K562 (cell line): ENCODE measurements around the gene MMP15. TPM values are rescaled to one million over a fixed set of nuclear protein-coding genes. Genes with fewer than 3 reads are reported as not detected.

Experiments used
- CC2D1A ChIP-seq: fragments of 450-650 bp; IDR thresholded peaks from 2 replicates; pipeline ENCODE4 v1.6.1; 2017; ENCODE audit warnings: mild to moderate bottlenecking
- CREB1 ChIP-seq, 2 experiments: sonication (generic) in 1 of 2; formaldehyde crosslinking in 1 of 2; IDR thresholded peaks; 2 replicates each; pipeline versions ENCODE4 v1.6.1 to v1.8.0; 2012 to 2022; ENCODE audit warnings: inconsistent platforms in 1 of 2, mild to moderate bottlenecking in 1 of 2, missing genetic modification reagents in 1 of 2, moderate library complexity in 1 of 2
- CSDE1 ChIP-seq, 2 experiments: fragments of 450-650 bp; IDR thresholded peaks; 2 replicates each; pipeline ENCODE4 v1.6.1; 2016; ENCODE audit warnings: mild to moderate bottlenecking in 1 of 2
- JUND ChIP-seq, 2 experiments: IDR thresholded peaks; 2 replicates in 1 of 2; 3 replicates in 1 of 2; pipeline ENCODE4 v1.6.1; 2011; ENCODE audit warnings: borderline replicate concordance in 2 of 2, low read depth in 2 of 2, low read length in 2 of 2, improper control_type of control experiment in 1 of 2, missing biosample characterization in 1 of 2, missing genetic modification characterization in 1 of 2, missing genetic modification reagents in 1 of 2
- MAX ChIP-seq: sonication (generic); formaldehyde crosslinking; IDR thresholded peaks from 2 replicates; pipeline ENCODE4 v1.9.0; 2022; ENCODE audit warnings: mild to moderate bottlenecking, missing genetic modification reagents
- NFE2L1 ChIP-seq: fragments of 450-650 bp; IDR thresholded peaks from 2 replicates; pipeline ENCODE4 v1.6.1; 2016; ENCODE audit warnings: missing genetic modification characterization, low read depth, mild to moderate bottlenecking, missing compliant biosample characterization, moderate library complexity, borderline replicate concordance
- NR2C2 ChIP-seq, 2 experiments: fragments of 200-800 bp in 1 of 2; sonication (Bioruptor generic) in 1 of 2; sonication (generic) in 1 of 2; formaldehyde crosslinking in 1 of 2; IDR thresholded peaks; 2 replicates each; pipeline versions ENCODE4 v1.6.1 to v1.8.0; 2016 to 2022; ENCODE audit warnings: mild to moderate bottlenecking in 1 of 2, missing compliant biosample characterization in 1 of 2, missing genetic modification characterization in 1 of 2, missing genetic modification reagents in 1 of 2
- RBBP5 ChIP-seq: fragments of 200-600 bp; sonication (generic); IDR thresholded peaks from 2 replicates; pipeline ENCODE4 v1.6.1; 2012; ENCODE audit warnings: borderline replicate concordance, mild to moderate bottlenecking, low read length, control low read depth, inconsistent platforms; ENCODE audit not compliant: insufficient read depth, poor library complexity, severe bottlenecking
- RBM22 ChIP-seq: fragments of 200-400 bp; formaldehyde crosslinking; IDR thresholded peaks from 2 replicates; pipeline ENCODE4 v1.6.1; 2018; ENCODE audit warnings: low read length, low read depth; ENCODE audit not compliant: poor library complexity, severe bottlenecking
- RCOR1 ChIP-seq, 2 experiments: IDR thresholded peaks; 2 replicates each; pipeline ENCODE4 v1.6.1; 2012; ENCODE audit warnings: low read depth in 2 of 2, low read length in 2 of 2, borderline replicate concordance in 1 of 2, improper control_type of control experiment in 1 of 2
- TAF1 ChIP-seq: IDR thresholded peaks from 2 replicates; pipeline ENCODE4 v1.6.1; 2011; ENCODE audit warnings: mild to moderate bottlenecking, low read length, moderate library complexity; ENCODE audit not compliant: insufficient read depth, control insufficient read depth, severe bottlenecking; ENCODE audit errors: extremely low read depth
- TARDBP ChIP-seq: fragments of 450-650 bp; IDR thresholded peaks from 2 replicates; pipeline ENCODE4 v1.6.1; 2016
- TBP ChIP-seq: optimal IDR thresholded peaks from 2 replicates; pipeline ENCODE3; 2011; ENCODE audit warnings: low read depth, low read length, improper control_type of control experiment
- ZNF197 ChIP-seq: fragments of 200-800 bp; sonication (Bioruptor generic); IDR thresholded peaks from 2 replicates; pipeline ENCODE4 v1.6.1; 2016; ENCODE audit warnings: low read depth, missing genetic modification characterization, missing compliant biosample characterization
- ZNF217 ChIP-seq: sonication (generic); formaldehyde crosslinking; IDR thresholded peaks from 2 replicates; pipeline ENCODE4 v1.8.0; 2022; ENCODE audit warnings: mild to moderate bottlenecking, missing genetic modification reagents
- ZNF830 ChIP-seq: fragments of 250-450 bp; sonication (Bioruptor Pico); IDR thresholded peaks from 2 replicates; pipeline ENCODE4 v1.5.0; 2021; ENCODE audit warnings: mild to moderate bottlenecking
- polyA plus RNA-seq, 8 experiments: library from polyadenylated mRNA; depleted of rRNA in 4 of 8; stranded (reverse) in 5 of 8; unstranded in 3 of 8; fragments of >200 nt; fragmentation: Nextera tagmentation in 2 of 8; fragmentation: Illumina TruSeq in 1 of 8; extraction: Ambion mirVana in 2 of 8; extraction: Trizol in 1 of 8; gene quantifications; 2 replicates each; pipeline versions ENCODE4 v1.2.1 to v1.2.3, GENCODE V29; 2011 to 2014; ENCODE audit warnings: inconsistent platforms in 1 of 8, missing spikeins in 1 of 8
- total RNA-seq, 7 experiments: library from RNA; depleted of rRNA in 6 of 7; stranded (reverse); fragments of >200 nt in 6 of 7; fragmentation: Illumina TruSeq in 2 of 7; extraction: Trizol in 2 of 7; gene quantifications; 2 replicates each; pipeline versions ENCODE4 v1.2.1 to v1.2.3, GENCODE V29; 2011 to 2021; ENCODE audit warnings: low replicate concordance in 1 of 7
- TF ChIP-seq, protein P1 (sequence below), 2 experiments: fragments of 450-650 bp; conservative IDR thresholded peaks; 2 replicates each; pipeline ENCODE4 v1.6.1; 2017; ENCODE audit warnings: mild to moderate bottlenecking in 2 of 2, moderate library complexity in 2 of 2
- TF ChIP-seq, protein P2 (sequence below): fragments of 450-650 bp; IDR thresholded peaks from 2 replicates; pipeline ENCODE4 v1.6.1; 2016
- TF ChIP-seq, protein P3 (sequence below): fragments of 150-350 bp; IDR thresholded peaks from 2 replicates; pipeline ENCODE4 v1.6.1; 2014; ENCODE audit warnings: low read depth, mild to moderate bottlenecking, low read length, borderline replicate concordance

Gene MMP15
- total and polyA plus RNA-seq, 9 of the 15 experiments (the other 6 are each of a cell fraction or from before 2014, with no cell fraction given): 0.01 to 20.4 (median 5.5) TPM

- TF ChIP-seq ZNF197 (CRISPR knock-in tag): no peak
- 0 out of 2 replicates have a peak, but pooled peaks have one; percentile 2 for TF ChIP-seq MAX (CRISPR knock-in tag)
- TF ChIP-seq JUND (IDR thresholded peaks at IDR 0.05; ENCODE audit: borderline replicate concordance, low read depth, low read length): no peak; the same call in 1 of the 2 replicates
- no peak for TF ChIP-seq JUND (tag; IDR thresholded peaks at IDR 0.05; ENCODE audit: borderline replicate concordance, low read depth, low read length)
- TF ChIP-seq, protein P1, sequence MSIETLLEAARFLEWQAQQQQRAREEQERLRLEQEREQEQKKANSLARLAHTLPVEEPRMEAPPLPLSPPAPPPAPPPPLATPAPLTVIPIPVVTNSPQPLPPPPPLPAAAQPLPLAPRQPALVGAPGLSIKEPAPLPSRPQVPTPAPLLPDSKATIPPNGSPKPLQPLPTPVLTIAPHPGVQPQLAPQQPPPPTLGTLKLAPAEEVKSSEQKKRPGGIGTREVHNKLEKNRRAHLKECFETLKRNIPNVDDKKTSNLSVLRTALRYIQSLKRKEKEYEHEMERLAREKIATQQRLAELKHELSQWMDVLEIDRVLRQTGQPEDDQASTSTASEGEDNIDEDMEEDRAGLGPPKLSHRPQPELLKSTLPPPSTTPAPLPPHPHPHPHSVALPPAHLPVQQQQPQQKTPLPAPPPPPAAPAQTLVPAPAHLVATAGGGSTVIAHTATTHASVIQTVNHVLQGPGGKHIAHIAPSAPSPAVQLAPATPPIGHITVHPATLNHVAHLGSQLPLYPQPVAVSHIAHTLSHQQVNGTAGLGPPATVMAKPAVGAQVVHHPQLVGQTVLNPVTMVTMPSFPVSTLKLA (conservative IDR thresholded peaks at IDR 0.05): peak in 1 of 2 experiments; percentile 8; a peak in 2 of 4 replicates
- 0 out of 4 replicates have a peak, but pooled peaks of 1 of the 2 experiments have one; percentile 6 for TF ChIP-seq RCOR1 (IDR thresholded peaks at IDR 0.05; ENCODE audit: borderline replicate concordance in 1 of 2, low read depth in 2 of 2, low read length in 2 of 2)
- peak; percentile 98 for TF ChIP-seq CC2D1A
- TF ChIP-seq NR2C2 (CRISPR knock-in tag; IDR thresholded peaks at IDR 0.05): no peak
- peak; percentile 64 for TF ChIP-seq NR2C2 (tag; IDR thresholded peaks at IDR 0.05)
- TF ChIP-seq CSDE1 (IDR thresholded peaks at IDR 0.05): no peak
- peak; percentile 12 for TF ChIP-seq TAF1
- TF ChIP-seq CREB1 (IDR thresholded peaks at IDR 0.05): no peak
- peak; percentile 63 for TF ChIP-seq CREB1 (CRISPR knock-in tag; IDR thresholded peaks at IDR 0.05)
- peak; percentile 50; the same call in 1 of the 2 replicates for TF ChIP-seq TARDBP
- TF ChIP-seq TBP: peak; percentile 30
- peak; percentile 35 for TF ChIP-seq RBM22
- TF ChIP-seq, protein P2, sequence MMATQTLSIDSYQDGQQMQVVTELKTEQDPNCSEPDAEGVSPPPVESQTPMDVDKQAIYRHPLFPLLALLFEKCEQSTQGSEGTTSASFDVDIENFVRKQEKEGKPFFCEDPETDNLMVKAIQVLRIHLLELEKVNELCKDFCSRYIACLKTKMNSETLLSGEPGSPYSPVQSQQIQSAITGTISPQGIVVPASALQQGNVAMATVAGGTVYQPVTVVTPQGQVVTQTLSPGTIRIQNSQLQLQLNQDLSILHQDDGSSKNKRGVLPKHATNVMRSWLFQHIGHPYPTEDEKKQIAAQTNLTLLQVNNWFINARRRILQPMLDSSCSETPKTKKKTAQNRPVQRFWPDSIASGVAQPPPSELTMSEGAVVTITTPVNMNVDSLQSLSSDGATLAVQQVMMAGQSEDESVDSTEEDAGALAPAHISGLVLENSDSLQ: peak; percentile 31; the same call in 1 of the 2 replicates
- TF ChIP-seq RBBP5: peak; percentile 43
- no peak for TF ChIP-seq ZNF830 (CRISPR knock-in tag)
- TF ChIP-seq, protein P3, sequence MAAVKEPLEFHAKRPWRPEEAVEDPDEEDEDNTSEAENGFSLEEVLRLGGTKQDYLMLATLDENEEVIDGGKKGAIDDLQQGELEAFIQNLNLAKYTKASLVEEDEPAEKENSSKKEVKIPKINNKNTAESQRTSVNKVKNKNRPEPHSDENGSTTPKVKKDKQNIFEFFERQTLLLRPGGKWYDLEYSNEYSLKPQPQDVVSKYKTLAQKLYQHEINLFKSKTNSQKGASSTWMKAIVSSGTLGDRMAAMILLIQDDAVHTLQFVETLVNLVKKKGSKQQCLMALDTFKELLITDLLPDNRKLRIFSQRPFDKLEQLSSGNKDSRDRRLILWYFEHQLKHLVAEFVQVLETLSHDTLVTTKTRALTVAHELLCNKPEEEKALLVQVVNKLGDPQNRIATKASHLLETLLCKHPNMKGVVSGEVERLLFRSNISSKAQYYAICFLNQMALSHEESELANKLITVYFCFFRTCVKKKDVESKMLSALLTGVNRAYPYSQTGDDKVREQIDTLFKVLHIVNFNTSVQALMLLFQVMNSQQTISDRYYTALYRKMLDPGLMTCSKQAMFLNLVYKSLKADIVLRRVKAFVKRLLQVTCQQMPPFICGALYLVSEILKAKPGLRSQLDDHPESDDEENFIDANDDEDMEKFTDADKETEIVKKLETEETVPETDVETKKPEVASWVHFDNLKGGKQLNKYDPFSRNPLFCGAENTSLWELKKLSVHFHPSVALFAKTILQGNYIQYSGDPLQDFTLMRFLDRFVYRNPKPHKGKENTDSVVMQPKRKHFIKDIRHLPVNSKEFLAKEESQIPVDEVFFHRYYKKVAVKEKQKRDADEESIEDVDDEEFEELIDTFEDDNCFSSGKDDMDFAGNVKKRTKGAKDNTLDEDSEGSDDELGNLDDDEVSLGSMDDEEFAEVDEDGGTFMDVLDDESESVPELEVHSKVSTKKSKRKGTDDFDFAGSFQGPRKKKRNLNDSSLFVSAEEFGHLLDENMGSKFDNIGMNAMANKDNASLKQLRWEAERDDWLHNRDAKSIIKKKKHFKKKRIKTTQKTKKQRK: no peak
- no peak for TF ChIP-seq NFE2L1 (tag)
- TF ChIP-seq ZNF217 (CRISPR knock-in tag): no peak
Measured at GRCh38 chr16:58025351-58026138, at the start of gene MMP15 (continued).
